SU-DHL-6 (cell line): ENCODE data around the gene ANKFY1.

Source experiments
- H2AFZ ChIP-seq: fragments of 200-600 bp; sonication (generic); 2 replicates; pipeline ENCODE4 v1.6.1; 2014; ENCODE audit warnings: low read depth, mild to moderate bottlenecking, moderate library complexity, mixed read lengths, antibody characterized with exemption, low read length; ENCODE audit not compliant: severe bottlenecking
- H3F3A ChIP-seq: fragments of 200-600 bp; shearing (Covaris generic); 2 replicates; pipeline ENCODE4 v1.6.0; 2016; ENCODE audit warnings: antibody characterized with exemption, mild to moderate bottlenecking; ENCODE audit not compliant: insufficient read depth
- H3K27ac ChIP-seq: fragments of 200-600 bp; sonication (generic); 2 replicates; pipeline ENCODE4 v1.5.1; 2016; ENCODE audit warnings: low read depth, mild to moderate bottlenecking, low read length, moderate library complexity, mixed read lengths
- H3K27me3 ChIP-seq: fragments of 200-600 bp; sonication (generic), shearing (Covaris generic); 2 replicates; pipeline ENCODE4 v1.6.0; 2014; ENCODE audit warnings: mild to moderate bottlenecking, low read length
- H3K36me3 ChIP-seq: fragments of 200-600 bp; sonication (generic); 2 replicates; pipeline ENCODE4 v1.6.1; 2014; ENCODE audit warnings: mild to moderate bottlenecking, low read length, mixed read lengths
- H3K4me2 ChIP-seq: fragments of 300-600, 200-600 bp; shearing (Covaris generic), sonication (generic); 2 replicates; pipeline ENCODE4 v1.6.0; 2014; ENCODE audit warnings: low read length, low read depth, mild to moderate bottlenecking; ENCODE audit not compliant: poor library complexity, severe bottlenecking
- H3K4me3 ChIP-seq: fragments of 200-600 bp; sonication (generic); 2 replicates; pipeline ENCODE4 v1.5.1; 2014; ENCODE audit warnings: antibody characterized with exemption, low read length, mild to moderate bottlenecking, mixed read lengths; ENCODE audit not compliant: insufficient read depth, poor library complexity, severe bottlenecking
- H3K79me2 ChIP-seq: fragments of 200-600 bp; sonication (generic); 2 replicates; pipeline ENCODE4 v1.6.1; 2014; ENCODE audit warnings: mild to moderate bottlenecking, low read length, moderate library complexity; ENCODE audit not compliant: insufficient read depth
- H3K9ac ChIP-seq: fragments of 200-600 bp; sonication (generic); 2 replicates; pipeline ENCODE4 v1.7.0; 2014; ENCODE audit warnings: mild to moderate bottlenecking, low read length
- H3K9me2 ChIP-seq: fragments of 200-600 bp; sonication (generic); replicated peaks from 2 replicates; pipeline ENCODE4 v1.6.1; 2014; ENCODE audit warnings: low read length; ENCODE audit not compliant: insufficient read depth
- H3K9me3 ChIP-seq: fragments of 200-600 bp; sonication (generic); 2 replicates; pipeline ENCODE4 v1.6.1; 2014; ENCODE audit warnings: low read length, mixed read lengths; ENCODE audit not compliant: insufficient read depth
- H4K20me1 ChIP-seq: fragments of 200-600 bp; sonication (generic); 2 replicates; pipeline ENCODE4 v1.6.1; 2014; ENCODE audit warnings: low read depth, mild to moderate bottlenecking, antibody characterized with exemption, low read length, moderate library complexity, mixed read lengths
- CTCF ChIP-seq: fragments of 200-600 bp; sonication (generic); IDR thresholded peaks from one replicate; pipeline ENCODE4 v1.5.1; 2017; ENCODE audit warnings: antibody characterized with exemption, mild to moderate bottlenecking, low read length, moderate library complexity; ENCODE audit not compliant: insufficient read depth, poor library complexity, severe bottlenecking
- EZH2phosphoT487 ChIP-seq: fragments of 200-600 bp; sonication (generic), shearing (Covaris generic); conservative IDR thresholded peaks from 2 replicates; pipeline ENCODE4 v1.6.1; 2018; ENCODE audit warnings: mild to moderate bottlenecking, antibody characterized with exemption, low read length, moderate library complexity, mixed read lengths

The ANKFY1 gene

GRCh38 chr17:4249452-4250029, 14.2 kb downstream of the ANKFY1 start:
- Histone ChIP-seq H3K36me3 (no peaks in the 10 kb centered on the region), H2AFZ (no peak overlapping the region), H4K20me1 (peaks cover 8% of the 10 kb centered on the region), H3K27me3 (no peaks in the 10 kb centered on the region), H3K27ac (no peak overlapping the region), H3K9me3 (no peaks in the 10 kb centered on the region), H3K4me3 (no peak overlapping the region), H3K4me2 (no peak overlapping the region), H3K9ac (no peak overlapping the region), H3K79me2 (peaks cover 96% of the 10 kb centered on the region), H3F3A (no peaks in the 10 kb centered on the region), H3K9me2 (no peaks in the 10 kb centered on the region)
- TF ChIP-seq EZH2phosphoT487: no peak
- peak; percentile 53 for TF ChIP-seq CTCF

- Histone ChIP-seq H3K9ac (no peak overlapping the region), H3K36me3 (no peaks in the 10 kb centered on the region), H3K4me3 (no peak overlapping the region), H3F3A (no peaks in the 10 kb centered on the region), H3K79me2 (peaks cover 96% of the 10 kb centered on the region), H3K9me3 (no peaks in the 10 kb centered on the region), H3K27me3 (no peaks in the 10 kb centered on the region), H3K9me2 (no peaks in the 10 kb centered on the region), H3K4me2 (no peak overlapping the region), H3K27ac (no peak overlapping the region), H2AFZ (no peak overlapping the region), H4K20me1 (peaks cover 8% of the 10 kb centered on the region)
- TF ChIP-seq CTCF (no peak), EZH2phosphoT487 (no peak)
Measured at GRCh38 chr17:4248504-4249277, 15.1 kb downstream of the ANKFY1 start.

GRCh38 chr17:4247971-4248388, 15.8 kb downstream of the ANKFY1 start:
- no peak overlapping the region for H3K27ac ChIP-seq

More at GRCh38 chr17:4247971-4248388, 15.8 kb downstream of the ANKFY1 start:
- no peaks in the 10 kb centered on the region for H3F3A ChIP-seq
- no peak overlapping the region for H3K9ac ChIP-seq
- no peaks in the 10 kb centered on the region for H3K9me3 ChIP-seq
- no peaks in the 10 kb centered on the region for H3K36me3 ChIP-seq
- no peak for TF ChIP-seq CTCF
- TF ChIP-seq EZH2phosphoT487: no peak
- H2AFZ ChIP-seq: no peak overlapping the region
- H3K9me2 ChIP-seq: no peaks in the 10 kb centered on the region
- H3K4me2 ChIP-seq: no peak overlapping the region
- peaks cover 8% of the 10 kb centered on the region for H4K20me1 ChIP-seq
- peaks cover 94% of the 10 kb centered on the region for H3K79me2 ChIP-seq
- H3K4me3 ChIP-seq: no peak overlapping the region
- H3K27me3 ChIP-seq: no peaks in the 10 kb centered on the region
